GM19438 (cell line): Measurements from ENCODE around the gene KRTAP4-3.
"Not testable (repeated sequence)": the region's sequence is repeated elsewhere in the genome, so short reads cannot be mapped to it uniquely, and the experiment has no call there.

ENCODE experiments used
- ATAC-seq: cut with Tn5 transposase; IDR thresholded peaks from one replicate; pipeline ENCODE4 v1.9.1; 2021; ENCODE audit warnings: low read depth; ENCODE audit not compliant: unreplicated experiment

KRTAP4-3 gene

DNA sequence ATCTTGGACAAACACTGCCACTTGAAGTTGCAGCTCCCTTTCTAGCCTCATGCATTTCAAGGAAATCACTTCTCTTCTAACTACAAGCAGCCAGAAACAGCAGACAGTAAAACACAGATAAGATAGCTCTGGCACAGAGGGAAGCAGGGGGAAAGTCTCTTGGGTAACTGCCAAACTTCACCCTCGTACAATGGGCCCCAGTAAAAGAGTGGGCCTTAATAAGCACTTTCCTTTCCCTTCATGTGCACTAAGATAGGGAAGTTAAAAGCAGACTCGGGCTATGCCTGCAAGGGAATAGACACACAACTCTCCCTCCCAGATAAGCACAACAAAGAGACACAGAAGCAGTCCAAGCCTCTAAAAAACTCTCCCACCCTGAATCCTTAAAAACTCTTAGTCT lies 14.2 kb downstream of the KRTAP4-3 start:
- ATAC-seq = no peak

DNA sequence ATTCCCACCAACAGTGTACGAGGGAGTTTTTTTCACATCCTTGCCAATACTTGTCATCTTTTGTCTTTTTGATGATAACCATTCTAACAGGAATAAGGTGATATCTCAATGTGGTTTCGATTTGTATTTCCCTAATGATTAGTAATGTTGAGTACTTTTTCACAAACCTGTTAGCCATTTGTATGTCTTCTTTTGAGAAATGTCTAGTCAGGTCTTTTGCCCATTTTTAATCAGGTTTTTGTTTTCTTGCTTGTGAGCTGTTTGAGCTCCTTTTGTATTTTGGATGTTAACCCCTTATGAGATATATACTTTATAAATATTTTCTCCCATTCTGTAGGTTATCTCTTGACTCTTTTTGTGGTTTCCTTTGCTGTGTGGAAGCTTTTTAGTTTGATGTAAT lies 16.5 kb downstream of the KRTAP4-3 start:
- ATAC-seq = no peak

DNA sequence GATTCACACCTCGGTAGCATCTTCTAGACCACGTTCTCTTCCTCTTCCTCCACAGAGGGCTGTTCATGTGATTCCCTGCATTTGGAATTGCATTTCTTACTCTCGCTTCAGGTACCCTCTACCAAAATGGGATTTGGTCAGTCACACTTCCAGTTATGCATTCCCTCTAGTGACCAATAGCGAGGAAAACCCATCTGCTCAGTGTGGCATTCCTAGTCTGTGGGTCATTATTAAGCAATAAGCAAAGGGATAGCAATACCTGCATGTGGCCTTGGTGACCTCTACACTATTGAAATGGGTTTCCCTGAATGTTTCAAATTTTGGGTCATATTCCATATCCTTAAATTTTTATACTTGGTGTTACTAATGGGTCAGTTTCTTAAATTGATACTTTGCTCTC lies 18.0 kb downstream of the KRTAP4-3 start:
- no peak for ATAC-seq

DNA sequence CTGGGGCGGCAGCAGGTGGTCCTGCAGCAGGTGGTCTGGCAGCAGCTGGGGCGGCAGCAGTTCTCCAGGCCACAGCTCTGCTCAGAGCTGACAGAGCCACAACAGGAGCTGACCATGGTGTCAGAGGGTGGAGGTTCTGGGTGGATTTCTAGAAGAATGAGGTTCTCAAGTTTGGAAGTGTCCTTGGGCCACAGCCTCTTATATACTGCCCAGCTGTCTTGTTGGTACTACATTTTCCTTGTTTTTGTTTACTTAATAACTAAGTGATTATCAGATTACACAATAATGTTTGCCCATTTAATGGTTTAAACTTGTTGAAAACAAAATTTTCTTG lies 18.4 kb downstream of the KRTAP4-3 start, which contains the start of gene KRTAP4-5:
TSS of gene KRTAP4-5 (minus strand) at position 174 of the 334 bp plus-strand sequence. CDS start at position 116, 58 bp downstream.
- ATAC-seq = no peak

DNA sequence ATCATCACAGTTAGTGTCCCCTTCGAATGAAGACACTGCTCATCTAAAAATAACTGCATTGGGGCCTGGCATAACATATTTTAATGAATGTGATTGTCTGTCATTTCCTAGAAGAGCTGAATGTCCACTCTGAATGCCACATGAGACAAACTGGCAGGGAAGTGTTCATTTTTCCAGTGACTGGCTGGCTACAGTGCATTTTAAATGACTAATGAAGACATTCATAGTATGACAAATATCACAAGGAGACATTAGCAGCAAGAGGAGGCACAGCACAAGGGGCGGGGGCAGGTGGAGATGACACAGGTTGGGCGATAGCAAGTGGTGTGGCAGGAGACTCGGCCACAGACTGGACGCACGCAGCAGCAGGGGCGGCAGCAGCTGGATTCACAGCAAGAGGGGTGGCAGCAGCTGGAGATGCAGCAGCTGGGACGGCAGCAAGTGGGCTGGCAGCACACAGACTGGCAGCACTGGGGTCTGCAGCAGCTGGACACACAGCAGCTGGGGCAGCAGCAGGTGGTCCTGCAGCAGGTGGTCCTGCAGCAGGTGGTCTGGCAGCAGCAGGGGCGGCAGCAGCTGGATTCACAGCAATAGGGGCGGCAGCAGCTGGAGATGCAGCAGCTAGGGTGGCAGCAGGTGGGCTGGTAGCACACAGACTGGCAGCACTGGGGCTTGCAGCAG lies 18.9 kb downstream of the KRTAP4-3 start:
- not testable (repeated sequence) for ATAC-seq

DNA sequence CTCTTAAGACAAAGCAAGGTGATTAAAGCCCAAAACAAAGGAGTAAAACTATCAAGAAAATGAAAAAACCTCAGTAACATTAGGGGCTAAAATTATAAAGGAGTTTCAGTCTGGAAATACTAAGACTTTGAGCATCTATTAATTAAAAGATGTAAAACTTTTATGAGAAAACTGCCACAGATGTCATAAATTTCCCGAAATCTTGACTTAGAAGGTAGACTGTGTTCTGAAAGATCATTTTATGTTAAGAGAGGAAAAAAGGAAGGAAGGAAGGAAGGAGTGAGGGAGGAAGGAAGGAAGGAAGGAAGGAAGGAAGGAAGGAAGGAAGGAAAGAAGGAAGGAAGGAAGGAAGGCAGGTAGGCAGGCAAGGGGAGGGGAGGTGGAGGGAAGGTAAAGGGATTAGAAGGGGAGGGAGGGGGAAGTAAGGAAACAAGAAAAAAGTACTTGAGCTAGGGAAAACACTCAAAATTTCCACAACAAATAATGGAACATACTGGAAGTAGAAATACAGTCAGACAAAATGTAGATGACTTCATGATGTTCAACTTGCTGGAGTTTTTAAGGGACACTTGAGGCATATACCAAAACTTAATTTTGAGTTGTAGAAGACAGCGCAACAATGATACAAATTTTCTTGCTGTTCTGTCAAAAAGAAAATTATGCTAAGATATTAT lies 20.4 kb downstream of the KRTAP4-3 start:
- ATAC-seq = no peak

DNA sequence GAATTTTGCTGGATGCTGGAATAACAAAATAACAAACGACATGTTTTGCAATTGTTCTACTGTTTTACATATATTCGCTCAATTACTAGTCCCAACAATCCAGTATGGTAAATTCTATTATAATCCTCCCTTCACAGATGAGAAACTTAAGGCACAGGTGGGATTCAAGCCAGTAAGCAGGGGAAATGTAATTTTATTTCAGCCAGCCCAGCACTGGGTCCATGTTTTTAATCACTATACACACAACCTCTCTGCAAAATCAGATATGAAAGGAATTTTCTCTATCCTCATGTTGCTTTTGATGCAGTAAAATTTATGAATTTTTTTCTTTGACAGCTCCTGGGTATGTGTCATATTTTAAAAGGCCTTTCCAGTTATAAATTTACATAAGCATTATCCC lies 22.8 kb downstream of the KRTAP4-3 start:
- no peak for ATAC-seq

DNA sequence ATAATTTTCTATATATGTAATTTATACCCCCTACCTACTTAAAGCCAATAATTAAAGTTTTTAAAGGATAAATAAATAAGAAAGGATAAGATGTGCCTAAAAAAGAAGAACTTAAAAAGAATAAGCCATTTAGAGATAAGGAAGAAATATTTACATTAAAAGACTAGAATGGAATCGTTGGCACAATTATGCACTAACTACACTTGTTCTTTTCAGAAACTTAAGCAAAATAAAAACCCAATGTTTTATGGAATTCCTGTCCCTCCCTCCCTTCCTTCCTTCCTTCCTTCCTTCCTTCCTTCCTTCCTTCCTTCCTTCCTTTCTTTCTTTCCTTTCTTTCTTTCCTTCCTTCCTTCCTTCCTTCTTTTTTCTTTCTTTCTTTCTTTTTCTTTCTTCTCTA lies 23.2 kb downstream of the KRTAP4-3 start:
- no peak for ATAC-seq

DNA sequence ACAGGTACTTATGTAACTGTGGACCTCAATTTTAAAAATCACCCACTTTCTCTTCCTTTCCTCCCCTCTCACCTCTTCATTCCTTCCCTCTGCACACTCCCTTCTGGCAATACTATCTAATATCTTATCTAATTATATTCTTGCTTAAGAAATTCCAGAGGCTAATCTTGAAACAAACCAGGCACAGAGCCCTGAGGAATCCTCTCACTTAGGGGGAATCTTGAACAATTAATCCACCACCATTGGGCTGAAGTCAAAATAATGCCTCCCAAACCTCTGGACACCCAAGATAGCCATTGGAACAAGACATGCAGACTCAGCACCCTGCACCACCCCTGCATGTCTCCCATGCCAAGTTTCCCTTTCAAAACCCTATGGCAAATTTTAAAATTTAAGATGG lies 26.7 kb downstream of the KRTAP4-3 start:
- no peak for ATAC-seq

DNA sequence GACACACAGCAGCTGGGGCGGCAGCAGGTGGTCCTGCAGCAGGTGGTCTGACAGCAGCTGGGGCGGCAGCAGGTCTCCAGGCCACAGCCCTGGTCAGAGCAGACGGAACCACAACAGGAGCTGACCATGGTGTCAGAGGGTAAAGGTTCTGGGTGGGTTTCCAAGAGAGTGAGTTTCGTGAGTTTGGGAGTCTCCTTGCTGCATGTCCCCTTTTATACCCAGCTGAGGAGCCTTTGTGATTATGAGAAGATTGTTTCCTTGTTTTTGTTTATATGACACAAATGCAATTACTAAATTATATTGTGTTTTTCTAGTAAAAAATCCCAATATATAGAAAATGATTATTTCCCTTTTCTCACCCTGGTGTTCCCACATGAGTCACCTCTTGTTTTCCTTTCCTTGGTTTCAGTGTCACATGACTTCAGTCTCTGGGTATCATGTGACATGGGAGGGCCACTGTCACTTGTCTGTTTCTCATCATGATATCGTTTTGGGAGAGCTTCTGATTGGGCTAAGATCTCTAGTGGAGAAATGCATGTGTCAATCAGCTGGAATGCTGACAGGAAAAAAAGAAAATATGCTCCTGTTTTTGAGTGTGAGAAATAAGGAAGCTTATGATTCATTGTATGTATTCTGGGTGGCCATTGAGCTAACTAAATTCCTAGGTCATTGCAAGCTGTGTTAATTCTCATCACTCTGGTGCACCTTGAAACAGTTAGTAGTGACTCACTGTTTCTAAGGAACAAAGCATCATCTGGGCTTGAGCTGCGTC lies 27.5 kb downstream of the KRTAP4-3 start, which contains the start of gene KRTAP4-6:
TSS of gene KRTAP4-6 (minus strand) at position 185 of the 772 bp plus-strand sequence. CDS start at position 128, 57 bp downstream.
- no peak for ATAC-seq

DNA sequence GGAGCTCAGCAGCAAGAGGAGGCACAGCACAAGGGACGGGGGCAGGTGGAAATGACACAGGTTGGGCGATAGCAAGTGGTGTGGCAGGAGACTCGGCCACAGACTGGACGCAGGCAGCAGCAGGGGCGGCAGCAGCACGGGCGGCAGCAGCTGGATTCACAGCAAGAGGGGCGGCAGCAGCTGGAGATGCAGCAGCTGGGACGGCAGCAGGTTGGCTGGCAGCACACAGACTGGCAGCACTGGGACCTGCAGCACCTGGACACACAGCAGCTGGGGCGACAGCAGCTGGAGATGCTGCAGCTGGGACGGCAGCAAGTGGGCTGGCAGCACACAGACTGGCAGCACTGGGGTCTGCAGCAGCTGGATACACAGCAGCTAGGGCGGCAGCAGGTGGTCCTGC lies 28.2 kb downstream of the KRTAP4-3 start:
- ATAC-seq = not testable (repeated sequence)

DNA sequence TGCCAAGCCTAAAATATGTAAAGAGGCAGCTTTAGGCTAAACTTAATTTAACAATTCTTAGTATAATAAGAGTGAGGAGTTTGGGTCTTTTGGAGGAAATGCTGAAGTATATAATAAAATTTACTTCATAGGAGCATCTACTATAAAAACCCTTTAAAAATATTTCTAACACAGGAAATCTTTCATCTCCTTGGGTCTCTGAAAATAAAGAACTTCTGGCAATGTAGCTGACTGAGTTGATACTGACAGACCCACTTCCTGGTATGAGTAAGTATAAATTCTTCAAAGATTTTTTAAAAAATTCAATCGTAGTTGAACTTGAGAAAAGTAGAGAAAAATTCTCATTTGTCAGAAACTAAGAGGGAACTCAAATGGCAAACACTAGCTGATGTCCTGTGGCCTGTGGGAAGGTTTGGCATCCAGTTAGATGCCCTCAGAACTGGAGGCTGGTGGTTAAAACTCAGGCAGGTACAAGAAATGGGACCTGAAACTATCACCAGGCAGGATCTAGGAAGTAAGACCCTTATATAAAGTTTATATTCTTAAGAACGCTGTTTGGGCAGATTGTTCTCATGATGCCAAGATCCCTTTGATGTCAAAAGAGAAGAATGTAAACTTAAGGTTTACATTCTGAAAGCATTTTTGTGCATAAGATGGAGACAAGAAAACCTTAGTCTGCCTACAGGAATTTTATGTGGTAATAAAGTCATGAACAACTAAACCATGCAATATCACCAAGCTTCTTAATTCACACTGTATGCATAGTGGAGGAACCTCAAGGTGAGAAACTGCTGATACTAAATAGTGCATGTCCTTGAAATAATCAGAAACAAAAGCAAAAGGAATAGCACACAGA lies 33.9 kb downstream of the KRTAP4-3 start:
- ATAC-seq = no peak

DNA sequence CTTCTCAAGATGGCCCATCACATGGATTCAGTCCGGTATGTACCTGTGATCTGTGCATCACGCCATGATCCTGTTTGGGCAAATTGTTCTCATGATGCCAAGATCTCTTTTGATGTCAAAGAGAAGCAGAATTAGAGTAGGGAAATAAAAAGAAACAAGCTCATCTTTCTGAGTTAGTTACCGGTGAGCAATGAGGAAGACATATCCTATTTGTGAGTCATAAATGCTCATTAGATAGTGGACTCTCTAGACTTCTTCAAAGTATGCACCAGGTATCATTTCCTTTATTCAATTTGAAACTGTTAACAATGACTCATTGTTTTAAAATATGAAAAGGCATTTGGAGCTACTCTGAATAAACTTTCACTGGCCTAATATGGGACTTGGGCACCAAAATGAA lies 36.0 kb downstream of the KRTAP4-3 start:
- no peak for ATAC-seq

DNA sequence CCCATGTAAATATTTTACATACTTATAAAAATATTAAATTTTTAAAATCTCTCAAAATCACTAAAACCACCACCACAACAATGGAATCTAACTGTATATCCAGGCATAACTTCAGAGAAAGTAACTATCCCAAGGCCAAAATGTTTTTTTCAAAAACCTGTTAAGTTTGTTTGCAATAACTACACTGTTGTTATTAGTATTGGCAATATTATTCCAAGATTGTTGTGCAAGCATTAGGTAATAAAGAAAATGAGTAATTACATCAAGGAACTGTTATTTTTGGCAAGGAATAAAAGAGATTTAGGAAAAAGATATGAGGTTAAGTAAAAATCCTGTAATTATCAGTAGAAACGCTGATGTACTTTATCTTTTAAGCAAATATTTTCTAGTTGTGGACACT lies 40.6 kb downstream of the KRTAP4-3 start:
- ATAC-seq = no peak

DNA sequence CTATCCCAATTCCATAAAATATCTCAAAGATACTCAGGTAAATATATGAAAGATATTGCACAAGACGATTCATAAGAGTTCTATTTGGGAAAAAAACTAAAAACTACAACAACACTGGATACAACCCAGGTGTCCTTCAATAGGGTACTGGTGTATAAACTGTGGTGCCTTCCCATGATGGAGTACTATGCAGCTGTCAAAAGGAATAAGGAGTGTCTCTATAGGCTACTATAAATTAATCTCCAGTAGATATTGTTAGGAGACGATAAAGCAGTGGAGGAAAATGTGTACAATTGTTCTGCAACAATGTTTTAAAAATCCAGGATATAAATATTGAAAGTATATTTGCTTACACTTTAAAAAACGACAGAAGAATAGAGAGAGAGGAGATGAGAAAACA lies 41.6 kb downstream of the KRTAP4-3 start:
- ATAC-seq = no peak

DNA sequence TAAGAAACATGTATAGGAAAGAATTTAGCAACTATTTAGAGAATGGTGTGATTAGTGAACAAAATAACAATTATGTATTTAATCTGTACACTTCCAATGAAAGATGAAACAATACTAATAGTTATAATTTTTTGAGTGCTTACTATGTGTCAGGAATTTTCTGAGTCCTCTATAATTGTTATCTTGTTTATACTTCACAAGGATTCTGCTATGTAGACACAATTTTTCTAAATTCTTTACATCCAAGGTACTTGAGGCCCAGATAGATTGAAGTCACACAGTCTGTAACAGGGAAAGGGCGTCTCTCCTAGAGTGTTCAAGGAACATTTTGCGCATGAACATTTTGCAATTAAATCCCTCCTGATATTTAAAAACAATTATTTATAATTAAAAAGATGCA lies 43.0 kb downstream of the KRTAP4-3 start:
- ATAC-seq = no peak

DNA sequence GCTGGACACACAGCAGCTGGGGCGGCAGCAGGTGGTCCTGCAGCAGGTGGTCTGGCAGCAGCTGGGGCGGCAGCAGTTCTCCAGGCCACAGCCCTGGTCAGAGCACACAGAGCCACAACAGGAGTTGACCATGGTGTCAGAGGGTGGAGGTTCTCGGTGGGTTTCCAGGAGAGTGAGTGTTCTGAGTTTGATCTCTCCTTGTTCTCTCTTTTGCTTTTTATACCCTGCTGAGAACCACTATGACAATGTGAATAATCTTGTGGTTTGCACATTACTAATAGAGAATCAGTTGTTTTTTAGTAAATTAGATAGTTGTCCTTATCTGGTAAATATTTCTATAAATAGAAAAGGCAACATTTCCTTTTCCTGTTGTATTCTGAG lies 44.0 kb downstream of the KRTAP4-3 start, which contains the start of gene KRTAP4-12:
TSS of gene KRTAP4-12 (minus strand) at position 192 of the 381 bp plus-strand sequence. CDS start at position 132, 60 bp downstream.
- ATAC-seq = not testable (repeated sequence)

DNA sequence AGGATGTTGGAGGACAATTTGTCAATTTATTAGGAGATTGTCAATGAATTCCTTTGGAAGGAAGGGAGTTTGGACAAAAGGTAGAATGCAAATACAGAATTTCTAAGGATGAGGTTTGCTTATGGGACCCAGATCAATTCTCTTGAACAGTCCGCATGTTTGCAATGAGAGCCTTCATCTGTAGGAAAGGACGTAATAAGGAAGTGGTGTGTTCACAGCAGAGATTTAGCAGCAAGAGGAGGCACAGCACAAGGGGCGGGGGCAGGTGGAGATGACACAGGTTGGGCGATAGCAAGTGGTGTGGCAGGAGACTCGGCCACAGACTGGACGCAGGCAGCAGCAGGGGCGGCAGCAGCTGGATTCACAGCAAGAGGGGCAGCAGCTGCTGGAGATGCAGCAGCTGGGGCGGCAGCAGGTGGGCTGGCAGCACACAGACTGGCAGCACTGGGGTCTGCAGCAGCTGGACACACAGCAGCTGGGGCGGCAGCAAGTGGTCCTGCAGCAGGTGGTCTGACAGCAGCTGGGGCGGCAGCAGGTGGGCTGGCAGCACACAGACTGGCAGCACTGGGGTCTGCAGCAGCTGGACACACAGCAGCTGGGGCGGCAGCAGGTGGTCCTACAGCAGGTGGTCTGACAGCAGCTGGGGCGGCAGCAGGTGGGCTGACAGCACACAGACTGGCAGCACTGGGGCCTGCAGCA lies 44.6 kb downstream of the KRTAP4-3 start:
- not testable (repeated sequence) for ATAC-seq

DNA sequence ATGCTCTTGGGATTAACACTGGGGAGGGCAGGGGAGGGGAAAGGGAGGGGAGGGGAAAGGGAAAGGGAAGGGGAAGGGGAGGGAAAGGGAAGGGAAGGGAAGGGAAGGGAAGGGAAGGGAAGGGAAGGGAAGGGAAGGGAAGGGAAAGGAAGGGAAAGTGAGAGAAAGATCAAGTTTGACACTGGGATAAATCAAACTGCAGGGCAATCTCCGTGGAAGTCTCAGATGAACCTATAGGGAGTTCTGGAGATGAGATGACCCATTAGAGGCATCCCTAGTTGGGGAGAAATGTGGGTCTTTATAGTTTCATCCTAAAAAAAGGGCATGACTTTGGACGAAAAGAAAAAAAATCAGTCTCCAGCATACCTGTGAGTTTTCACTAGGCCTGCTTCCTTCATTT lies 46.3 kb downstream of the KRTAP4-3 start:
- ATAC-seq = no peak
